NK-92 (cell line): ENCODE data around the gene SLC7A14.

Experiments used
- DNase-seq: peaks from one replicate; lab custom pipeline; 2025; ENCODE audit not compliant: unreplicated experiment; lab: John Stamatoyannopoulos, UW

Gene SLC7A14

DNA sequence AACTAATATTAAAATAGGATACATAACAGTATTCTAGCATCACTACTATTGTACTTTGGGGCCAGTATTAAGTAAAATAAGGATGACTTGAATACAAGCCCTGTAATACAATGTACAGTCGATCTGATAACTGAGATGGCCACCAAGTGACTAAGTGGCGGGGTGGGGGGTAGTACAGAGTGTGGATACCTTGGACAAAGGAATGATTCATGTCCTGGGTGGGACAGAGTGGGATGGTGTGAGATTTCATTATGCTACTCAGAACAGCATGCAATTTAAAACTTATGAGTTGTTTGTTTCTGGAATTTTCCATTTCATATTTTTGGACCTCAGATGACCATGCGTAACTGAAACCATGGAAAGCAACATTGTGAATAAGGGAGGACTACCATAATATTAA lies 46.0 kb downstream of the SLC7A14 start:
- DNase-seq: no peak

DNA sequence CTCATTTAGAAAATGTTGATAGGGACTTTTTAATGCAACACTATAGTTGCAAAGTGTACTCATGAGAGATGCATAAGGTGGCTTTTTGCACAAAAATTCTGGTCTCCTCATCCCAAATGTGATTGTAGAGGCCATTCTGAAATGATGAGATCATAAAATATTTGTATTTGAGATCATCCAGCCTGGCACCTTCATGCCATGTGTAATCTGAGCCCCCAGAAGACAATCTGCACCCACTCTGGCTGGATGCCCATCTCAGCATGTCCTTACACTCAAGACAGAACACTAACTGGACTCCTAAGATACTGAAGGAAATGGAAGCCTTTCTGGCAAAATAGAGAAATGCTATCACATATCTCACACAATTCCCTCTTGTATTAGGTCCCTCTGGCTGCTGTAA lies 49.2 kb downstream of the SLC7A14 start:
- DNase-seq: no peak

DNA sequence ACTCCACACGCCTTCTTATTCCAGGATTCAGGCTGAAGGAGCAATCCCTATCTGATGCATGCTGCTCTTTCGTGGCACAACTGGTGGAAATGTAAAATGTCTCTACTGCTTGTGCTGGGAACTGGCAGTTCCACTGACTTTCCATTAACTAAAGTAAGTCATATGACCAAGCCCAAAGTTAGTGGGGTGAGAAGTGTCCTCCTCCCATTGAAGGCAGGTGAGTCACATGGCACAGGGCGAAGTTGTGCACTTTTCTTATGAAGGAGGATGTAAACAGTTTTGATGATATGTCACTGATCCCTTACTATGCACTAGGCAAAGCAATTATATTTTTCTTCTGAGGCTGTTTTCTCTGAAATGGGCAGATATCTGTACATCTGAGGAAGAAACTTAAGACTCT lies 51.6 kb downstream of the SLC7A14 start:
- no peak for DNase-seq

DNA sequence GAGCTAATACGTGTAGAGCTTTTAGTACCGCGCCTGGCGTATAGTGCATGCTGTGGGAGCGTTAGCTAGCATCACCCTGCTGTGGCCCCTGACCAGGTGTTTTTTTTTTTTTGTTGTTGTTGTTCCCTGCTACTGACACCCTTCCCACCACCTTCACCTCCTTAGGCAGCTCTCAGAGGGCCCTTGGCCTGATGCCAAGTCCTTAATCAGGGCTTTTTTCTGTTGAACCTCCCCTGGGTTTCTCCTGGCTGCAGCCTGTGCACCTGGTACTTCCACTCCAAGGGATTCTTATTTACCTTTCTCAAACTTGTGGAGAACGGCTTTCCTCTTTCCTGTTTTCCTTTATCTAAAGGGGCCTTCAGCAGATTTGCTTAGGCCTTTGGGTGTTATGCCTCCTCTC lies 53.3 kb downstream of the SLC7A14 start:
- no peak for DNase-seq

DNA sequence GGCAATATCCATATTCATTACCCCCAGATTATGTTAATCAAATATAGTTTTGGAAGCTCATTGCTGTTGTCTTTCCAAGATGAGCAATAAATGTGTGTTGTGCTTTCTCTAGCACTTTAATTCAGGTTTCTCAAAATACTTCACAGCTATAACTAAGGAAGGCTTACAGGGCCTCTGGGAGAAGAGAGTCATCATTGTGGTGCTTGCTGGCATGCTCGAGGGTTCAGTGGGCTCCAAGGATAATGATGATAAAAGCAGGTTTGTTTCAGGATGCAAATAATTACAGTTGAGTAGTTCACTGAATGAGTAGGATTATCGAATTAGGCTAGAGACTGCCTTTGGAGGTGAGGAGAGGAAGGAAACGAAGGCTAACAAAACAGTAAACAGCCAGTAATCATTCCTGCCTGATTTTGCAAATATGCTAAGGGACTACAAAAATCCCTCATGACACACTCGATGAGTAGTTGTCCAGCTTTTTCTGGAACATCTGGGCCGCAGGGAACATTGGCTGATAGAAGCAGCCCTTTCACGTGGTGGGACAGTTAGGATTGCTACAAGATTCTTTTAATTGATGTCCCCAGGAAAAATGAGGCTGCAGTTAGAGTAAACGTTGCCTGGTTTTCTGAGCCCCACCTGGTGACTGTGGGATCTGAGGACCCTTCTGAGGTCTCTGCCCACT lies 54.1 kb downstream of the SLC7A14 start:
- DNase-seq: no peak

DNA sequence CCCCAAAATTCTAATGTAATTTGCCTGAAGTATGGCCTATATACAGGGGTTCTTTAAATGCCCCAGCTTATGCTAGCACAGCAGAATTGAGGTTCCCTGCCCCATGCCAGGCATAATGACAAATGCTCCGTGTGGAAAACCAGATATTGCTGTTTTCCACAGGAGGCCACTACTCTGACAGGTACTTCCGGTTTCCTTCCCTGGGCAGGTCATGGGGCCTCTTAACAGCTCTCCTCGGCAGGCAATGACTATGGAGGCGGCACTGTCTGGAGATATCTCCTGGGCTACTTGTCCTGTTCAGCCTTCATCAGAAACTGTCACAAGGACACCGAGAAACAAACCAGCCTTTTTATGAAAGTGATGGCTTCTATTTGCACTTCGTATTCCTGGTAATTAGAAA lies 54.8 kb downstream of the SLC7A14 start:
- no peak for DNase-seq

DNA sequence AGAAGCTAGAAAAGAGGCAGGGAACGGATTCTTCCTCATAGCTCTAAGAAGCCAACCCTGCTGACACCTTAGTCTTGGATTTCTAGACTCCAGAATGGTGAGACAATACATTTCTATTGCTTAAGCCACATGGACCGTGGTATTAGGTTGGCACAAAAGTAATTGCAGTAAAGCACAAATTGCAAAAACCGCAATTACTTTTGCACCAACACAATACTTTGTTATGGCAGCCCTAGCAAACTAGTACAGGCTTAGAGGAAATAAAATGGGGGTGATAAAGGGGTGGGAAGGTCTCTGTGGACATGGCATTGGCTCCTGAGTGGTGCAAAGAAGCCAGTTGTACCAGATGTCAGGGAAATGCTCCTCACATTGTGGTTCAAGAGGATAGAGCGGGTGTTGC lies 56.0 kb downstream of the SLC7A14 start:
- DNase-seq: no peak

DNA sequence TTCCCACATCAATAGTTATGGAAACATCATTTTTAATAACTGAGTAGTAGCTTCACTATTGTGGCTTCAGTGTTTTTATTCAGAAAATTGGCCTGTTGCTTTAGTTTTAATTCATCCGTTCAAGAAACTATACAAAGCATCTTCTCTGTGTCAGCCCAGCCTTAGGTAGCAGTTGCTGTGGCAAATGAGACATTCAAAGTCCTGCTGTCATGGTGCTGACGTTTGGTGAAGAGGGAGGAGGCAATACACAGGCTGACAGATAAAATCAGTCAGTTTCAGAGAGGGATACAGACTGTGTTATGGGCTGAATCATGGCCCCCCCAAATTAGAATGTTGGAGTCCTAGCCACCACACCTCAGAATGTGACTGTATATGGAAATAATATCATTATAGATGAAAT lies 56.5 kb downstream of the SLC7A14 start:
- no peak for DNase-seq

DNA sequence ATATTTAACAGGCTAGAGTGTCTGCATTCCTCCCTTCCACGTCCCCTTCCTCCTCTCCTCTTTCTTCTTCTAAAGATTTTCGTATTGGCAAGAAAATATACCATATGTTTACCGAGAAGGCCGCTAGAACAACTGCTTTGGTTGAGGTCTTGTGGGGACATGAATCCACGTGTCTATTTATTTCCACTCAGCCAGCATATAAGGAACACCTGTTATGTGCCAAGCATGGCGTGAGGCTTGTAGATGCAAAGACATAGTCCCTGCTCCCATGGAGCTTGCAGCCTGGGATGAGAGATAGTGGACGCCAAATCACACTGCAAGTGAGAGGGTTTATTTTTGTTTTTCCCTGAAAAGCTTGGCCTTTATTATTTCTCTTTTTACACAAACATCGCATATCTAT lies 57.1 kb downstream of the SLC7A14 start:
- no peak for DNase-seq

DNA sequence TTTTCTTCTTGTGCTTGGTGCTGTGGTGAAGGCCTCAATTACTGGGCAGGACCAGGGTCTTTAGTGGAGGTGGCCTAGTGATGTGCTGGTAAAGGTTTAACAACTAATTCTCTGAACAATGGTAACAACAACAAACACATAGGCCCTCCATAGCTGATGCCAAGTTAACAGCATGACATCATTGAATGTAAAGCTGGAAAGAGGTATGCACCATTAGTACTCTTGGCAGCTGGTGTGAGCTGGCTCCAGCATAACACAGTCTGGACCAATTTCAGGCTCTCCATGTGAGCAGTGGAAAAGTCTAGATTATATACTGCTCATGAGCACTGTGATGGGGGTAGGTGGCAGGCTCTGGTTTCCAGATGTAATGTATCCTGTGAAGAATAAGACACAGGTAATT lies 61.8 kb downstream of the SLC7A14 start:
- no peak for DNase-seq

DNA sequence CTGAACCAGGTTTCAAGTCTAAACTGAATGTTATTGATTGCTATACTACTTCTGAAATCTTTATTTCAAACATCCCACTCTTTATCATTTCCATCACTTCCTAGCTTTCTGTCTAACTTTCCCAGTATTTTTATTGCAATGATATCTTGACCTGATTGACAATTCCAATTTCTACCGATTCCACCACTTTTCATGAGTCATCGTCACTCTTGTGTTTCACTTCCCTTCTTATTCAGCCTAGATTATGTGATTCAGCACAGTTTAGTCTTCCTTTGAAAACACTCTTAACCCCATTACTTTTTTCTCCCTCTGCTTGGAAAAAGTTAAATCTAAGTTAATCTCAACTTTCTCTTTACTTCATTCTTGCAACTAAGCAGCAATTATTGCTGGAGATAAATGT lies 62.6 kb downstream of the SLC7A14 start:
- DNase-seq: no peak

DNA sequence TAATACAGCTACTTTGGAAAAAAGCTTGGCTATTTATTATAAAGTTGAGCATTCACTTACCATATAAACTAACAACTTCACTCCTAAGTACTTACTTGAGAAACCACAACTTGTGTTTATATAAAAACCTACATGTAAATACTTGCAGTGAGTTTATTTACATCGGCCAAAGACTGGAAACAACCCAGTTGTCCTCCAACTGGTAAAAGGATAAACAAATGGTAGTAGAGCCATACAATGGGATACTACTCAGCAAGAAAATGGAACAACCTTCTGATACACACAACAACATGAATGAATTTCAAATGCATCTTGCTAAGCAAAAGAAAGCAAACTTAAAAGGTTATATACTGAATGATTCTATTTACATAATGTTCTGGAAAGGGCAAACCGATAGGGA lies 63.7 kb downstream of the SLC7A14 start:
- DNase-seq: no peak

DNA sequence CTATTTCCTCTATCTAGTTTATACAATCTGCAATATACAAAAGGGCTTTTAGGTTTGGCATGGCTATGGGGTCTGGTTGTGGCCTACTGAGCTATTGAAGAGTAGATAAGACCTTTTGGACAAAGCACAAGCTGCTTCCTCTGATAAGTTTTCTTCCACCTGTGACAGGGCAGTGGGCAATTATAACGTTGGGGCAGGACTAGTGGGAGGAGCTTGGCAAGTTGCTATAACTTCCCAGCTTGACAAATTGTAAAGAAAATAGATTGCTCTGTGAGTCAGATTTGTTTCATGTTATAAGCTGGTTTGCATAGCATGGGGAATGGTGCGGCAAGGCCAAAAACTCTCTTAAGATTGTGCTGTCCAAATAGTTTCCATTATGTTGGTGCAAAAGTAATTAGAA lies 64.9 kb downstream of the SLC7A14 start:
- no peak for DNase-seq

DNA sequence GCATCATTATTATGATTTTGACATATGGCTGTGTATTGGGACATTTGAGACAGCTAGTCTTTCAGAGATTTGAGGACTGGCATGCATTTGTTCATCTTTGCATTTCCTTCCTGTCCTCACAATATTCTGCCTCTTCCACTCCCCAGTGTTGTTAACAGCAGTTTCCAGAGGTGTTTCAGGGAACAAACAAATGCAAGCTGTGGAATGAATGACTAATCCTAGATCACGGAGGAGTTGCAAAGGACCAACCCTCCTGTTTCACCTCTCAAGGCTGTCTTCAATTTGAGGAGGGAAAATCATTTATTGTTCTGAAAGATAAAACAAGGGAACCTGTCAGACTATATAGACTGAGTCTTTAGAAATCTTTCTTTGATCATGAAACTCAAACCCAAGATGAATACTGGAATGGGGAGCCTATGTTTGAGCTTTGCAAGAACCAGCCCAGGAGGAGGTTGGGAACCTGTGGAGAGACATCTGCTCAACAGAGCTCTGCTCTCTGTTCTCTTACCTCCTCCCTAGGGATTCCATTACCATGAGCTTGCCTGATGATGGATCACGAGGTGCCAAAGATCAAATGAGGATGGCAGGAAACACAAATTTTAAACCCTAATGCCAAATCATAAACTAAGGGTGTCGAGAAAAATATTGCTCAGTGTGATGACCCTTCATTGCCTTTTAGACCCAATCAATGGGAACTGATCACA lies 68.5 kb downstream of the SLC7A14 start:
- no peak for DNase-seq

DNA sequence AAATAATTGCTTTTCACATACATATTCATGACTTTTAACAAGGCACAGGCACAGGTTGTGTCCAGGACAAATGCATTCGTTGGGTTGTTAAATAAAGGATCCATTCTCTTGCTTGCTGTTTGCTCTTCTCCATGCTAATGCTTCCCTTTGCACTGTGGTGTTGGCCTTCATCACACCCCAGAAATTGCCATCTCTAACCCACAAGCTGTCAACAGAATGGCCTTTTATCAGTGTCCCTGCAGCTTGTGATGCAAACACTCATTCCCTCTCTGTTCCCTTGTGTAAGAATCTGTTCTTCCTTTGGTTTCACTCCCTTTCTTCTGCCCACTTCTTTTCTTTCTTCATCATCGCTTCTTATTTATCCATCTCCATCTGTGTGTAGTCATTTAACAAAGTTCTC lies 72.2 kb downstream of the SLC7A14 start:
- no peak for DNase-seq

DNA sequence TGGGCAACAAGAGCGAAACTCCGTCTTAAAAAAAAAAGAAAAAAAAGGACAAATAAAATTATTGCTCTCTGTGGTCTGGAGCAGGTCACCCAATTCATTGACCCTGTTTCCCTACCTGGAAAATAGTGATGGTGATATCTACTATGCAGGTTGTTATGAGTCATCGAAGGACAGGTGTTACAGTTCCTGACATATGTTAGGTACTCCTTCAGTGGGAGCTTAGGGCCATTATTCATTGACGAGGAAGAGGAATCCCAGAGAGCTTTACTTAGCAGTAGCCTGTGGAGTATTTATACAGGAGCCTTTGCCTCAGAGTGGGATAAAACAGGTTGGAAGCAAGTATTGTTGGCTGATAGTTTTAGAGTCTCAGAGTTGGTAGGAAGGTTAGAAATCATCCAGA lies 74.5 kb downstream of the SLC7A14 start:
- no peak for DNase-seq

DNA sequence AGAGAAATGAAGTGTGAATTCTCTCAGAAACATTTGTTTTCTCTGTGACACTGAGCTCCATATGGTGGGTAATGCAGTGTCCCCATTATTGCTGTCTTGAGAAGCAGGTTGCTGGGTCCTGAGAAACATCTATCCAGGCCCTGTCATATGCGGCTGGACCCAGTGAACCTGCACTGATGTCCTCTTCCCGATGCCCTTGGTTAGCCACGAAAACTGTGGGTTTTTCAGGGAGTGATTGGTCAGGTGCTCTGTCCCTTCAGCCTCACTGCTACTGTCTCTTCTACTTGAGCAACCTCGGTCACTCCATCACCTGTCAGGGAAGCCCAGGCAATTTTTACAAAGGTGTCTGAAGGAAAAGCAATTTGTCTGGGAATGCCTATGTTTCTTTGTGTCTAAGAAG lies 77.0 kb downstream of the SLC7A14 start:
- DNase-seq: no peak

DNA sequence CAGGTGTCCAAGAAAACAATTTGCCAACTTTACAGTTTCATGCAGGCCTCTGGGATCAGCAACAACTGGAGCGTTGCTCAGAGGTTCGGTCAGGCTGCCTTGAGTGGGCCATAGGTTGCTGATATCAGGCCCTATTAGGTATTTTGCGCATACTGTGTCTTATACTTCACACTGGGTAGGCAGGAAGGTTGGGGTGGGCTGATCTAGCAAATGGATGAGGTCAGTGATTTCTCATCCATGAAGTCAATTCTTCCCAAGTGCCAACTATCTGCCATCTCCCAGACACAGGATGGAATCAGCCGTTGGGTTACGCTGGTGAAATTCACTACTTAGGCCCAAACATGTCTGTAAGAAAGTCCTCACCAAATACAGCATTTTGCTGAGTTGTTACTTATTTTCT lies 77.6 kb downstream of the SLC7A14 start:
- DNase-seq: no peak

DNA sequence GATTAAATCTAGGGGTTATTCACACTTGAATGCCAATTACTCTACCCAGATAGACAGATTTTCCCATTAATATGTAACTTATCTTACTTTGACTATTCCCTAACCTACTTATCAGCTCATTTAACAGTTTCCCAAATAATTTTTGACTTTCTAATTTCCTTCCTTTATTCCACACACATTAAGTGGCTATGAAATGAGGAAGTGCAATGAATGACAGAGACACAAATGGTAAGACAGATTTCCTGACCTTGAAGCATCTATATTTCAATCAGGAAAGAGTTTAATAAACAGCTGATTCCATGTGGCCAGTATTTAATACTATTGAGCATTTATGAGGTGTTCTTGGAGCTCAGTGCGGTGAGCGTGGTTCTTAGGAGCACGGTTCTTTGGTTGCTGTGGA lies 78.8 kb downstream of the SLC7A14 start:
- DNase-seq: no peak

DNA sequence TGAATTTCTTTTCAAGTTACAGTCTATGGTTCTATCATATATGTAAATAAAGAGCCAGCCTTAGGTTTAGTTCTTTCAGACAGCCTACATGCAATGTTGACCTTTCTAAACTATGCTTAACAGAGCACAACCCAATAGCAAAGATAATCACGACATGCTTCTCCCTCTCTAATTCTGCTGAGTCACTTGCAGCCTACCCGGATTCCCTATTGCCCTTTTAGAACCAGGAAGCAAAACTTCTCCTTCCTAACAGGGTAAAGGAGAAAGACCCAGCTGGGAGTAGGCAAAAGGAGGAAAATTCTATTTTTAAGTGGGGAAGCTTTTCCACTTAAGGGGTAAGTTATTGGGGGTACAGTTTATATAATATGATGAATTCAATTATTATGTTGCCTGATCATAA lies 79.3 kb downstream of the SLC7A14 start:
- DNase-seq: no peak

DNA sequence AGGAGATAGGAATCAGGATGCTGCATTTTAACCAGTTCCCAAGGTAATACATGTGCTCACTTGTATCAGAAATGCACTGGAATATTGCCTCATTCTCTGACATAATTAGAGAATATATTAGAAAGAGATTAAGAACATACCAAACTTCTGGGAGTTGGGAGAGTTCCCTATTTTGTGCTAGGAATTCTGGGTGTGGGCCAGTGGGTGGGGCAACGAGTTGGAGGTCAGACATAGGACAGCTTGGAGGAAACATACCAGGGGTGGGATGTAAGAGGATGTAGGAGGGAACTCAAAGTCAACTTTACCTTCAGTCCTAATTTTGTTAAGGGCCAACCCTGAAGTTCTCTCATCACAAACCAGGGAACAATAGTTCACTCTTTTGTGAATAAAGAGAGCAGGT lies 83.6 kb downstream of the SLC7A14 start:
- no peak for DNase-seq

DNA sequence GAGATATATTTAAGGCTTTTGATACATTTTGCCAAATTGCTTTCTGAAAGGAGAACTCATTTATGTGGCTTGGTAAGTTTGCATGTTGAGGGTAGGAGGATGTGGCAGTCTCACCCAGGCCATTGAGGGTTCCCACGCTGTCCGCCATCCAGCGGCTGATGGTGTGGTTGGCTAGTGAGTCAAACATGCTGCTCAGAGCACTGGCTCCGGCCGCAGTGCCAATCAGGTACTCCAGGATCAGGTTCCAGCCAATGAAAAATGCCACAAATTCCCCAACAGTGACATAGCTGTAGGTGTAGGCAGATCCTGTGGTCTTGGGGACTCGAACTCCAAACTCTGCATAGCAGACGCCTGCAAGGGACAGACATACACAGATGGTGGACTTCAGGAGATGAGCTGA lies 84.9 kb downstream of the SLC7A14 start:
- DNase-seq: no peak

DNA sequence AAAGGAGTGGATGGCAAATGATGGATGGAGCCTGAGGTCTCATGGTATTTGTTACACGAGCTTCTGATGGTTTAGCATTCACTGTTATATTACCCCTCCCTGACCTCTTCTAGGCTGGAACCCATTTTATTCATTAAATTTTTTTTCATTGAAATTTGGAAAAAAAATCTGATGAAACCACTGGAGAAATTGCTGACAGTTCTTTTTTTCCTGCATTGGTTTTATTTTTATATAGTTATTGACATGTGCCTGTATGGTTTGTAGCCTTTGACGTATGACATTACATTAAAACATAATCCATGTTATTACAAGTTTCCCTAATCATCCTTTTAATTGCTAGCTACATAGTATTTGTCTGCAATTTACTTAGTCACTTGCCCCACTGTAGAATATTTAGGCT lies 85.4 kb downstream of the SLC7A14 start:
- no peak for DNase-seq
